ENCODE measurements around the gene KLHL36.
A peak's percentile ranks its signal among the peaks of the same experiment; 100 is the strongest.

Gene KLHL36

DNA sequence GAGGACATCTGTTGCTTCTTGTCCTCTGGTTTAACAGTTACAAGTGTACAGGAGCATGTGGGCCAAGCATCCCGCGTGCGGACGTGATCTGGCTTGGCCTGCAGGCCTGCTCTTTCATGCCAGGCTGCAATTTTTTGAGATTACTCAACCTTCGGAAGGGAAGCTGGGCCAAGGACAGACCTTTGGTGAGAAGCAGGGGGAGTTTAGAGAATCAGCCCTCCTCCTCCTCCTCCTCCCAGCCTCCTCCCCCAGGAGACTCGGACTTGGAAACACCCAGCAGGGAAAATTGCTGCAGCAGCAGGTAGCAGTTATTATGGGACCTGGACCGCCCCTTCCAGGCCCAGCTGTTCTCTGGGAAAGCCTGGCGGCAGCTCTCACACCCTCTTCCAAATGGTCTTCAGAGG is 5.1 kb upstream of the KLHL36 start:
- Histone ChIP-seq H3K4me3 (ENCODE audit: low read length) (no peak overlapping the region), H3K36me3 (ENCODE audit: control insufficient read depth, insufficient read depth, low read length) (0 out of 2 replicates have a peak, but pooled peaks cover 4% of the 10 kb centered on the region), H3K9me3 (ENCODE audit: control insufficient read depth, insufficient read depth, low read length) (no peaks in the 10 kb centered on the region), H3K27me3 (ENCODE audit: control insufficient read depth, insufficient read depth, low read length) (no peaks in the 10 kb centered on the region; the same call in 1 of the 2 replicates), H3K27ac (ENCODE audit: low read length) (no peak overlapping the region), H3K4me1 (ENCODE audit: control insufficient read depth, insufficient read depth, low read length) (0 out of 2 replicates have a peak, but pooled peaks cover 3% of the 10 kb centered on the region)
- DNase-seq (ENCODE audit: low read depth, low spot score) = no peak
- WGBS (ENCODE audit: insufficient coverage, insufficient read length) = no CpG with 5 or more reads among the region's 8 CpGs

DNA sequence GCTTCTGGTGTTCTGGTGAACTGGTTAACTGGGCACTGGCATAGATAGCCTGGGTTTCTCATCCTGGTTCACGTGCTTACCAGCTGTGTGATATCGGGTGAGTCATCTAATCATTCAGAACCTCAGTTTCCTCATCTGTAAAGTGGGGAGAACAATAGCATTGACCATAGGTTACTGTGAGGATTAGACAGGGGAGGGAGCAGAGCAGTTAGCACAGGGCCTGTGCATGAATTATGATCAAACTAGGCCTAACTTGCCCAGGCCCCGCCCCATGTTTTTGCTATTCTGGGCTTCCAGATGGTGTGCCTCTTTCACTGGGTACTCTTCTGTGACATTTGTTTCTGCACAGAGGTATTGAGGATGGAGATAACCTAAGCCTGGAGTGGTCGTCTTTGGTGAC is 4.6 kb upstream of the KLHL36 start:
- no peak for DNase-seq (ENCODE audit: low read depth, low spot score)
- H3K27ac ChIP-seq (ENCODE audit: low read length) = no peak overlapping the region
- no peaks in the 10 kb centered on the region for H3K9me3 ChIP-seq (ENCODE audit: control insufficient read depth, insufficient read depth, low read length)
- WGBS (ENCODE audit: insufficient coverage, insufficient read length) = no CpG with 5 or more reads among the region's 4 CpGs
- 0 out of 2 replicates have a peak, but pooled peaks cover 4% of the 10 kb centered on the region for H3K36me3 ChIP-seq (ENCODE audit: control insufficient read depth, insufficient read depth, low read length)
- H3K27me3 ChIP-seq (ENCODE audit: control insufficient read depth, insufficient read depth, low read length) = no peaks in the 10 kb centered on the region; the same call in 1 of the 2 replicates
- no peak overlapping the region for H3K4me3 ChIP-seq (ENCODE audit: low read length)
- H3K4me1 ChIP-seq (ENCODE audit: control insufficient read depth, insufficient read depth, low read length) = 0 out of 2 replicates have a peak, but pooled peaks cover 3% of the 10 kb centered on the region

DNA sequence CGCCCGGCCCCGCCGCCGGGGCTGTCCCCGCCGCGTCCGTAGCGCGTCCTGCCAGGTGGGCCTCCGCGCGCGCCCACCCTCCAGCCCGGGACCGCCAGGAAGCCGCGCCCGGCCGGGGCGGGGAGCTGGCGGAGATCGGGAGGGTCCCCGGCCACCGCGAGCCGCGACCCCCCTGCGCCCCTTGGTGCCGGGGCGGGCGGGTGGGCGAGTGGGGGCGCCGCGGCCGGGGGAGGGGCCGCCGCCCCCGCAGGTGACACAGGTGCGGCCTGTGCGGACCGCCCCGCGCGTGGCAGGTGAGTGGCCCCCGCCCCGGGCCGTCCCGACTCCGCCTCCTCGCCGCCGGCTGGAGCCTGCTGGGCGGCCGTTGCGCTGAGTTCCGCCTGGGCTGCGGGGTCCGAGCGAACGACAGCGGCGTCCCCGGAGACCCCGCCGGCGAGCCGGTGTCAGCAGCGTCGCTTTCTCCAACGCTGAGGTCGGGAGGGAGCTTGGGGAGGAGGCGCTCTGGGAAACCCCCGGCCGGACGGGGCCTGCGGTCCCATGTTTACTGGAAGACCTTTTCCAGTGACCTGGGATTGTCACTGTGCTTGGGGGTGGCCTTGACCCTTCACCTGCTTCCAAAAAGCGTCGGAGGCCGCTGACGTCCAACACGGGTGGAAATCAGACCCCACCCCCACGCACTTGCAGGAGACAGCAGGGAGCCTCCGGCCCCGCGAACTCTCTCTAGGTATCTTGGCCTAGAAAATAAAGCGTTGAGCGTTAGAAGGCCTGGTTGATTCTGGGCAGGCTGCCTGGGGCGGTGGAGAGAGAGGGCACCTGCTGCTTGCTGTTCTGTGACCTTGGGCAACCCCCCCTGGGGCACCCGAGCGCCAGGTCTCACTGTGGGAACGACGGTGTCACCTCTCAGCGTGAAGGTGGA is 542 bp downstream of the KLHL36 start:
- peaks cover 7% of the 10 kb centered on the region; the same call in 1 of the 2 replicates for H3K36me3 ChIP-seq (ENCODE audit: control insufficient read depth, insufficient read depth, low read length)
- peak overlapping the region; percentile 61; the same call in 1 of the 2 replicates for H3K4me3 ChIP-seq (ENCODE audit: low read length)
- H3K4me1 ChIP-seq (ENCODE audit: control insufficient read depth, insufficient read depth, low read length) = 0 out of 2 replicates have a peak, but pooled peaks cover 1% of the 10 kb centered on the region
- H3K27me3 ChIP-seq (ENCODE audit: control insufficient read depth, insufficient read depth, low read length) = no peaks in the 10 kb centered on the region; the same call in 1 of the 2 replicates
- no peak for DNase-seq (ENCODE audit: low read depth, low spot score)
- H3K9me3 ChIP-seq (ENCODE audit: control insufficient read depth, insufficient read depth, low read length) = no peaks in the 10 kb centered on the region
- no CpG with 5 or more reads among the region's 96 CpGs for WGBS (ENCODE audit: insufficient coverage, insufficient read length)
- H3K27ac ChIP-seq (ENCODE audit: low read length) = no peak overlapping the region

DNA sequence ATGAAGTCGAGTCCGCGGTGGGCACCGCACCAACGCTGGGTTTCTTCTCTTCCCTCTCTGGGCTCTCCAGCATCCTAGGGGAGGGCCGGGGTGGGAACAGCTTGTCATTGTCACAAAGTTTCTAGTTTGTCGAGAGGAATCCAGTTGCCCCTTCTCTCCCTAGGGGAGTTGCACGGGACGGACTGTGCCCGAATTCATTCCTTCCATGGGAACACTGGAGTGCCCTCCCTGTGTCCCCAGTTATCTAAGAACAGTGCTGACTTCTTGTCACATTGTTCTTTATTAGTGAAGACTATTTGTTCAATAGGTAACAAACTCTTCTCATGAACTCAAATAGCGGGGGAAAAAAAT is 1.2 kb downstream of the KLHL36 start:
- H3K27me3 ChIP-seq (ENCODE audit: control insufficient read depth, insufficient read depth, low read length) = no peaks in the 10 kb centered on the region; the same call in 1 of the 2 replicates
- H3K27ac ChIP-seq (ENCODE audit: low read length) = no peak overlapping the region
- H3K36me3 ChIP-seq (ENCODE audit: control insufficient read depth, insufficient read depth, low read length) = peaks cover 7% of the 10 kb centered on the region; the same call in 1 of the 2 replicates
- WGBS (ENCODE audit: insufficient coverage, insufficient read length) = no CpG with 5 or more reads among the region's 11 CpGs
- H3K9me3 ChIP-seq (ENCODE audit: control insufficient read depth, insufficient read depth, low read length) = no peaks in the 10 kb centered on the region
- H3K4me1 ChIP-seq (ENCODE audit: control insufficient read depth, insufficient read depth, low read length) = 0 out of 2 replicates have a peak, but pooled peaks cover 1% of the 10 kb centered on the region
- H3K4me3 ChIP-seq (ENCODE audit: low read length) = no peak overlapping the region
- no peak for DNase-seq (ENCODE audit: low read depth, low spot score)

DNA sequence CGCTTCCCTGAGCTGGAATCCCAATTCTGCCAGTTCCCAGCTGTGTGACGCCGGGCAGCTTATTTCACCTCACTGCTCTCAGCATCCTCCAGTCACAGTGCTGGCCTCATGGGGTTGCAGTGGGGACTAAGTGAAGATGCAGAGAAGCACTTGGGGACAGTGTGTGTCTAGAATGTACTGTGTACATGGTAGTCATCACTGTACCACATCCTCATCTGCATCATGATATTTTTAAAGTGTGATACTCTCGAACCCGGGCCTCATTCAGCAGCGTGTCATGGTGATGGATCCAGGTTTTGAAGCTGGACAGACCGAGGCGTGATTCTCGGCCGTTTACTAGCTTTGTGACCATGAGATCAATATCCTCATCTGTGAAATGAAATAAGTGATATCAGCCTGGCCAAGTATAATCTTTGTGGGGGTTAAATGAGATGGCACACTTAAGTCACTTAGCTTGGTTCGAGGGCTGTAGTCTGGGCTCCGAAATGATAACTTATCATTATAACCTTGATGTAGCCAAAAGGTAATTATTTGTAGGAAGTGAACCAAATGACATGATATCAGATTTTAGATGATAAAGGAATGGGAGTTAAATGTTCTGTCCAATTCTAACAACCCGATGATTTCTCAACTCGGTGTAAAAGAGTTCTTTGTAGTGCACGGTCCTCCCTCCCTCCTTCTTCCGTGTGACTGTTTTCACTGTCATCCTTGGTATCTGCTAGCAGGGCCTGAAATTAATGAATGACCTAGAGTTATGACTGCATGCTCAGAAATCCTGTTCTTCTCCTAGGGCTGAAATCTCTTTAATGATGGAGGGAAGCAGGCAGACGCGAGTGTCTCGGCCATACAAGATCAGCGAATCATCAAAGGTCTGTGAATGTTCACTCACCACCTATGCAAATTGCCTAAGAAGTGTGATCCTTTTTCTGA is 2.0 kb downstream of the KLHL36 start:
- Histone ChIP-seq H3K27ac (ENCODE audit: low read length) (no peak overlapping the region), H3K27me3 (ENCODE audit: control insufficient read depth, insufficient read depth, low read length) (no peaks in the 10 kb centered on the region; the same call in 1 of the 2 replicates), H3K36me3 (ENCODE audit: control insufficient read depth, insufficient read depth, low read length) (peaks cover 7% of the 10 kb centered on the region; the same call in 1 of the 2 replicates), H3K4me3 (ENCODE audit: low read length) (no peak overlapping the region), H3K4me1 (ENCODE audit: control insufficient read depth, insufficient read depth, low read length) (0 out of 2 replicates have a peak, but pooled peaks cover 1% of the 10 kb centered on the region), H3K9me3 (ENCODE audit: control insufficient read depth, insufficient read depth, low read length) (no peaks in the 10 kb centered on the region)
- no CpG with 5 or more reads among the region's 20 CpGs for WGBS (ENCODE audit: insufficient coverage, insufficient read length)
- DNase-seq (ENCODE audit: low read depth, low spot score) = no peak

DNA sequence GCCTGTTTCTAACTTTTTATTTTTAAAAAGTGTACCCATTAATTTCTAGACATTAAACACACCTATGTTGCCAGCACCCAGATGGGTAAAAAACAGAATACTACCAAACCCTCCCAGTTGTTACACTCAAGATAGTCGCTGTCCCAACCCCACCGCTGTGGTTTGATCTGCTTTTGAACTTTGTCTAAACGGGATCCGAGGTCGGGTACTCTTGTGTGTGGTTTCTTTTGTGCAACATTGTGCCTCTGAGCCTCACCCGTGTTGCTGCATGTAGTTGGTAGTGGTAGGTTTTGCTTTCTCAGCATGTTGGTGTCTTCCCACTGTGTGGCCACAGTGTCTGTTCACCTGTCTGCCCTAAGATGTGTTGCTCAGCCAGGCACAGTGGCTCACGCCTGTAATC is 4.3 kb downstream of the KLHL36 start:
- H3K27me3 ChIP-seq (ENCODE audit: control insufficient read depth, insufficient read depth, low read length) = no peaks in the 10 kb centered on the region; the same call in 1 of the 2 replicates
- DNase-seq (ENCODE audit: low read depth, low spot score) = no peak
- no peaks in the 10 kb centered on the region for H3K9me3 ChIP-seq (ENCODE audit: control insufficient read depth, insufficient read depth, low read length)
- WGBS (ENCODE audit: insufficient coverage, insufficient read length) = no CpG with 5 or more reads among the region's 7 CpGs
- no peak overlapping the region for H3K27ac ChIP-seq (ENCODE audit: low read length)
- no peak overlapping the region for H3K4me3 ChIP-seq (ENCODE audit: low read length)
- peaks cover 16% of the 10 kb centered on the region for H3K36me3 ChIP-seq (ENCODE audit: control insufficient read depth, insufficient read depth, low read length)
- H3K4me1 ChIP-seq (ENCODE audit: control insufficient read depth, insufficient read depth, low read length) = peaks cover 1% of the 10 kb centered on the region; the same call in 1 of the 2 replicates

DNA sequence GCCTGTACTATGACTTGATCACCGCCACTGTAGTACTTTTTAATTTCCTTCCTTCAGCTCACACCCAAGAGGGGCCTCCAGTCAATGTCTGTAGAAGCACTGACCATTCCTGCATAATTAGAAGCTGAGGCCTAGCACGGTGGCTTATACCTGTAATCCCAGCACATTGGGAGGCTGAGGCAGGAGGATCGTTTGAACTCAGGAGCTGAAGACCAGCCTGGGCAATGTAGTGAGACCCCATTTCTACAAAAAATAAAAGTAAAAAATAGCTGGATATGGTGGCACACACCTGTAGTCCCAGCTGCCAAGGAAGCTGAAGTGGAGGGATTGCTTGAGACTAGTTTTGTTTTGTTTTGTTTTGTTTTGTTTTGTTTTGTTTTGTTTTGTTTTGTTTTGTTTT is 5.9 kb downstream of the KLHL36 start:
- Histone ChIP-seq H3K27ac (ENCODE audit: low read length) (no peak overlapping the region), H3K27me3 (ENCODE audit: control insufficient read depth, insufficient read depth, low read length) (no peaks in the 10 kb centered on the region), H3K4me3 (ENCODE audit: low read length) (no peak overlapping the region), H3K36me3 (ENCODE audit: control insufficient read depth, insufficient read depth, low read length) (peaks cover 17% of the 10 kb centered on the region), H3K9me3 (ENCODE audit: control insufficient read depth, insufficient read depth, low read length) (no peaks in the 10 kb centered on the region), H3K4me1 (ENCODE audit: control insufficient read depth, insufficient read depth, low read length) (no peaks in the 10 kb centered on the region; the same call in 1 of the 2 replicates)
- WGBS (ENCODE audit: insufficient coverage, insufficient read length) = no CpG with 5 or more reads among the region's 3 CpGs
- DNase-seq (ENCODE audit: low read depth, low spot score) = no peak

DNA sequence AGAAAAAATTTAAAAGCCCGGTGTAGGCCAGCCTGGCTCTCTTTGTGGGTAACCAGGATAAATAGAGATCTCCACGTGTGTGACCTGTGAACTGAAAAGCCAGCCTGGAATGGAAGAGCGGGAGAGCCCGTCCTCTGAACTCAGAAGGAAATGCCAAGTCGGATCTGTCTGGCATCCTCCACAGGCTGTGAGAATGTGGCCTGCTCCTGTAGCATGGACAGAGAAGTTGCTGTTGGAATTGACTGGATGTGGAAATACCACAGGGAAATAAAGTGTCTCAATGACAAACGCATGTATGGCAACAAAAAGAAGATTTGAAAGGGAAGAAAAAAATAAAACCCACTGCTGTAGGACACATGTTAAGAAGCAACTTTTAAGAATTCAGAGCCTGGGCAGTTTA is 6.7 kb downstream of the KLHL36 start:
- peaks cover 21% of the 10 kb centered on the region for H3K36me3 ChIP-seq (ENCODE audit: control insufficient read depth, insufficient read depth, low read length)
- no CpG with 5 or more reads among the region's 6 CpGs for WGBS (ENCODE audit: insufficient coverage, insufficient read length)

DNA sequence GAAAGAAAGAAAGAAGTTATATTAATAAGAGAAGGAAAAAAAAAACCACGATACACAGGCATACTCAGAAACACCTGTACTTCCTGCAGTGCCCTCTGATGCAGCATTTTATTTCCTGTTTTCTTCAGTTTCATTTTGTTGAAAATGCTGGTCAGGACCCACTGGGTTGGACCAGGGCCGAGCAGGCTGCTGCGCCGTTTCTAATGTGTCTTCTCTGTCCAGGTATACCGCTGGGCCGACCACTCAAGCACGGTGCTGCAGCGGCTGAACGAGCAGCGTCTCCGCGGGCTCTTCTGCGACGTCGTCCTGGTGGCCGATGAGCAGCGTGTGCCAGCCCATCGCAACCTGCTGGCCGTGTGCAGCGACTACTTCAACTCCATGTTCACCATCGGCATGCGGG is 8.3 kb downstream of the KLHL36 start:
- no peak for DNase-seq (ENCODE audit: low read depth, low spot score)
- H3K36me3 ChIP-seq (ENCODE audit: control insufficient read depth, insufficient read depth, low read length) = peaks cover 26% of the 10 kb centered on the region
- H3K27me3 ChIP-seq (ENCODE audit: control insufficient read depth, insufficient read depth, low read length) = no peaks in the 10 kb centered on the region
- no peaks in the 10 kb centered on the region; the same call in 1 of the 2 replicates for H3K4me1 ChIP-seq (ENCODE audit: control insufficient read depth, insufficient read depth, low read length)
- no peaks in the 10 kb centered on the region for H3K9me3 ChIP-seq (ENCODE audit: control insufficient read depth, insufficient read depth, low read length)
- WGBS (ENCODE audit: insufficient coverage, insufficient read length) = no CpG with 5 or more reads among the region's 22 CpGs
- H3K27ac ChIP-seq (ENCODE audit: low read length) = no peak overlapping the region
- no peak overlapping the region for H3K4me3 ChIP-seq (ENCODE audit: low read length)

More for the DNA sequence above, 6.7 kb downstream of the KLHL36 start:
- Histone ChIP-seq H3K27ac (ENCODE audit: low read length) (no peak overlapping the region), H3K27me3 (ENCODE audit: control insufficient read depth, insufficient read depth, low read length) (no peaks in the 10 kb centered on the region), H3K4me1 (ENCODE audit: control insufficient read depth, insufficient read depth, low read length) (no peaks in the 10 kb centered on the region; the same call in 1 of the 2 replicates), H3K4me3 (ENCODE audit: low read length) (no peak overlapping the region), H3K9me3 (ENCODE audit: control insufficient read depth, insufficient read depth, low read length) (no peaks in the 10 kb centered on the region)
- no peak for DNase-seq (ENCODE audit: low read depth, low spot score)

All from iPS DF 6.9 (cell line).